GM23248 (cell line): ENCODE results near the gene PIAS1. TPM values are rescaled to one million over a fixed set of nuclear protein-coding genes. Genes with fewer than 3 reads are reported as not detected.

Experiments
- DNase-seq: peaks from one replicate; pipeline ENCODE4 v3.0.0-alpha.2; 2015
- H2AFZ ChIP-seq: fragments of 200-600 bp; sonication (generic); 2 replicates; pipeline ENCODE4 v1.6.1; 2016; ENCODE audit warnings: antibody characterized with exemption
- H3F3A ChIP-seq: fragments of 200-600 bp; sonication (generic); 2 replicates; pipeline ENCODE4 v1.6.1; 2016; ENCODE audit warnings: mild to moderate bottlenecking, antibody characterized with exemption, mixed run types; ENCODE audit not compliant: insufficient read depth
- H3K27ac ChIP-seq: fragments of 200-600 bp; sonication (generic); 2 replicates; pipeline ENCODE4 v1.5.1; 2016; ENCODE audit warnings: mild to moderate bottlenecking
- H3K27me3 ChIP-seq: fragments of 200-600 bp; sonication (generic); replicated peaks from 2 replicates; pipeline ENCODE4 v1.6.1; 2016; ENCODE audit warnings: mild to moderate bottlenecking; ENCODE audit not compliant: insufficient read depth
- H3K36me3 ChIP-seq: fragments of 200-600 bp; sonication (generic); 2 replicates; pipeline ENCODE4 v1.6.1; 2016; ENCODE audit warnings: low read depth, mild to moderate bottlenecking
- H3K4me1 ChIP-seq: fragments of 200-600 bp; sonication (generic); 2 replicates; pipeline ENCODE4 v1.6.1; 2016; ENCODE audit warnings: mild to moderate bottlenecking; ENCODE audit not compliant: insufficient read depth
- H3K4me2 ChIP-seq: fragments of 200-600 bp; sonication (generic); one replicate; pipeline ENCODE4 v1.6.1; 2016; ENCODE audit warnings: mild to moderate bottlenecking; ENCODE audit not compliant: unreplicated experiment
- H3K4me3 ChIP-seq: fragments of 200-600 bp; sonication (generic); 2 replicates; pipeline ENCODE4 v1.5.1; 2016; ENCODE audit warnings: mild to moderate bottlenecking
- H3K79me2 ChIP-seq: fragments of 200-600 bp; sonication (generic); 2 replicates; pipeline ENCODE4 v1.6.1; 2016; ENCODE audit warnings: mild to moderate bottlenecking; ENCODE audit not compliant: insufficient read depth
- H3K9ac ChIP-seq: fragments of 200-600 bp; sonication (generic); 2 replicates; pipeline ENCODE4 v1.6.1; 2016; ENCODE audit warnings: mild to moderate bottlenecking
- H3K9me2 ChIP-seq: fragments of 200-600 bp; sonication (generic); 2 replicates; pipeline ENCODE4 v1.6.1; 2016; ENCODE audit warnings: mixed run types, mild to moderate bottlenecking, moderate library complexity; ENCODE audit not compliant: insufficient read depth
- H3K9me3 ChIP-seq: fragments of 200-600 bp; sonication (generic); one replicate; pipeline ENCODE4 v1.6.1; 2017; ENCODE audit warnings: low read depth
- H4K20me1 ChIP-seq: fragments of 200-600 bp; sonication (generic); 2 replicates; pipeline ENCODE4 v1.6.0; 2016; ENCODE audit not compliant: insufficient read depth
- EZH2 ChIP-seq: fragments of 200-600 bp; sonication (generic); IDR thresholded peaks from 2 replicates; pipeline ENCODE4 v1.6.1; 2018; ENCODE audit warnings: antibody characterized with exemption, mild to moderate bottlenecking; ENCODE audit not compliant: insufficient read depth, poor library complexity, severe bottlenecking
- EZH2phosphoT487 ChIP-seq: fragments of 200-600 bp; sonication (generic); IDR thresholded peaks from 2 replicates; pipeline ENCODE4 v1.6.1; 2018; ENCODE audit warnings: antibody characterized with exemption, moderate library complexity, mild to moderate bottlenecking, low read depth; ENCODE audit not compliant: insufficient read depth
- WGBS, 2 experiments: methylation state at CpG; one replicate each; pipeline ENCODE4 v1.1.6; 2015 to 2017; ENCODE audit warnings: low lambda C conversion rate in 2 of 2, low coverage in 1 of 2; ENCODE audit errors: missing lambda C conversion rate in 2 of 2; 5-methylcytosine and 5-hydroxymethylcytosine counted together
- in situ Hi-C: fragments of 300-500 bp; cut with MboI; formaldehyde crosslinking; loops from 2 replicates; pipeline ENCODE4 v1.15.0; 2020
- polyA plus RNA-seq: library from polyadenylated mRNA; unstranded; fragments of >200 nt; fragmentation: Nextera tagmentation; extraction: Ambion mirVana; gene quantifications from 2 replicates; pipeline ENCODE4 v1.2.1, GENCODE V29; 2016
- total RNA-seq: library from RNA; depleted of rRNA; stranded (reverse); fragments of >200 nt; shearing (Covaris generic); gene quantifications from 2 replicates; pipeline ENCODE4 v1.2.3, GENCODE V29; 2014

Gene PIAS1
- total and polyA plus RNA-seq, 2 experiments from 2014 or later, result 14.8 to 34.4 TPM

- TF ChIP-seq EZH2phosphoT487 (no peak), EZH2 (no peak)
- H3K9ac ChIP-seq, result no peak overlapping the region
- no peaks in the 10 kb centered on the region for H3K9me2 ChIP-seq
- H3K9me3 ChIP-seq, result no peaks in the 10 kb centered on the region
- in situ Hi-C loops, result no loop called here
- H4K20me1 ChIP-seq, result no peaks in the 10 kb centered on the region
- H3K79me2 ChIP-seq, result no peaks in the 10 kb centered on the region
- no peak for DNase-seq
- 95 to 98% methylated on average over 5 of the region's 5 CpGs for WGBS, 2 experiments
- H3K27me3 ChIP-seq, result no peaks in the 10 kb centered on the region
- H3F3A ChIP-seq, result peaks cover 34% of the 10 kb centered on the region
- no peak overlapping the region for H3K27ac ChIP-seq
- no peak overlapping the region for H2AFZ ChIP-seq
- H3K4me2 ChIP-seq, result no peak overlapping the region
- H3K4me3 ChIP-seq, result no peak overlapping the region
- peaks cover 18% of the 10 kb centered on the region for H3K4me1 ChIP-seq
- peaks cover 47% of the 10 kb centered on the region for H3K36me3 ChIP-seq
These were observed 130.7 kb downstream of the PIAS1 start for GRCh38 chr15:68184616-68185480.

DNA sequence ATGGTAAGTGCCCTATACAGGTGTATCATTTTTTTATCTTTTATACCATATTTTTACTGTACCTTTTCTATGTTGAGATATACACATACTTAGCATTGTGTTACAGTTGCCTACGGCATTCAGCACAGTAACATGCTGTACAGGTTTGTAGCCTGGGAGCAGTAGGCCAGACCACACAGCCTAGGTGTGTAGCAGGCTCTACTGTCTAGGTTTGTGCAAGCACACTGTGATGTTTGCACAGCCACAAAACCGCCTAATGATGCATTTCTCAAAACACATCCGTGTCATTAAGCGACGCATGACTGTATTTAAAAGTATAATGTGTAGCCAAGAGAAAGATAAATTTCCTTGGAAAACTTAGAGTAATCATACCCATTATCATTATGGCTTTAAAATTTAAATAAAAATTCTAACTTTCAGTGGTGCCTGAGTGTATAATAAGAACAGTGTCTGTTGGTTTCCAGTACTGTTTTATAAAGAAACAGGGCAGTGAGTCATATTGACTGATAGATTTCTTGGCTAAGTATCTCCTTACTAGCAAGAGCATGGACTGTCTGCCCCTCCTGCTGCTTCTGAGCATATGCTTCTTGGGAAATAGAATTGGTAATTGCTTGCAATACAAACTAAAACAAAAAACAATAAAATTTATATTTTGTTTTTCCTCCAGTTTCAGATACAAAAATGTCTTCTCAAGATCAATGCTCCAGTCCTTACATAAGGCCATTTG lies 132.7 kb downstream of the PIAS1 start:
- Histone ChIP-seq H2AFZ (no peak overlapping the region), H3K27me3 (no peaks in the 10 kb centered on the region), H3K4me3 (no peak overlapping the region), H4K20me1 (no peaks in the 10 kb centered on the region), H3K36me3 (peaks cover 45% of the 10 kb centered on the region), H3K9ac (peak overlapping the region; percentile 28; the same call in 1 of the 2 replicates), H3K9me3 (no peaks in the 10 kb centered on the region), H3K27ac (peak overlapping the region; percentile 51), H3K4me2 (peak overlapping the region; percentile 27), H3K9me2 (no peaks in the 10 kb centered on the region), H3K79me2 (no peaks in the 10 kb centered on the region), H3F3A (peaks cover 34% of the 10 kb centered on the region), H3K4me1 (peaks cover 18% of the 10 kb centered on the region)
- no peak for TF ChIP-seq EZH2phosphoT487
- peak; percentile 84 for DNase-seq
- WGBS, 2 experiments, result 98% methylated on average over 5 of the region's 5 CpGs
- in situ Hi-C loops, result no loop called here

DNA sequence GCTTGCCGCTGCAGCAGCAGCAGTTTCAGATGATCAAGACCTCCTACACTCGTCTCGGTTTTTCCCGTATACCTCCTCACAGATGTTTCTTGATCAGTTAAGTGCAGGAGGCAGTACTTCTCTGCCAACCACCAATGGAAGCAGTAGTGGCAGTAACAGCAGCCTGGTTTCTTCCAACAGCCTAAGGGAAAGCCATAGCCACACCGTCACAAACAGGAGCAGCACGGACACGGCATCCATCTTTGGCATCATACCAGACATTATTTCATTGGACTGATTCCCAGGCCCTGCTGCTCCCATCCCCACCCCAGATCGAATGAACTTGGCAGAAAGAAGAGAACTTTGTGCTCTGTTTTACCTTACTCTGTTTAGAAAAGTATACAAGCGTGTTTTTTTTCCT lies 133.4 kb downstream of the PIAS1 start:
- TF ChIP-seq EZH2 (no peak), EZH2phosphoT487 (no peak)
- Histone ChIP-seq H2AFZ (no peak overlapping the region), H3K9me3 (no peaks in the 10 kb centered on the region), H3K4me1 (peaks cover 18% of the 10 kb centered on the region), H3K4me3 (no peak overlapping the region), H3K9me2 (no peaks in the 10 kb centered on the region), H3K27me3 (no peaks in the 10 kb centered on the region), H3K9ac (peak overlapping the region; percentile 28), H3K4me2 (peak overlapping the region; percentile 27), H4K20me1 (no peaks in the 10 kb centered on the region), H3K79me2 (no peaks in the 10 kb centered on the region), H3F3A (peaks cover 34% of the 10 kb centered on the region), H3K27ac (peak overlapping the region; percentile 51), H3K36me3 (peaks cover 45% of the 10 kb centered on the region)
- 39 to 43% methylated on average over 9 of the region's 9 CpGs for WGBS, 2 experiments
- peak; percentile 50 for DNase-seq
- in situ Hi-C loops, result no loop called here

- DNase-seq, result no peak
- H3K79me2 ChIP-seq, result no peaks in the 10 kb centered on the region
- no peak for TF ChIP-seq EZH2phosphoT487
- TF ChIP-seq EZH2, result no peak
- H3K4me1 ChIP-seq, result peaks cover 18% of the 10 kb centered on the region
- no peak overlapping the region for H2AFZ ChIP-seq
- H3K27me3 ChIP-seq, result no peaks in the 10 kb centered on the region
- H3K9me3 ChIP-seq, result no peaks in the 10 kb centered on the region
- H3K4me3 ChIP-seq, result no peak overlapping the region
- WGBS, 2 experiments, result 96 to 97% methylated on average over 2 of the region's 2 CpGs
- in situ Hi-C loops, result no loop called here
- no peak overlapping the region for H3K27ac ChIP-seq
- H3K4me2 ChIP-seq, result no peak overlapping the region
- peaks cover 29% of the 10 kb centered on the region for H3F3A ChIP-seq
- H3K36me3 ChIP-seq, result peaks cover 40% of the 10 kb centered on the region
- no peak overlapping the region for H3K9ac ChIP-seq
- H4K20me1 ChIP-seq, result no peaks in the 10 kb centered on the region
- no peaks in the 10 kb centered on the region for H3K9me2 ChIP-seq
These were observed 134.5 kb downstream of the PIAS1 start for GRCh38 chr15:68188647-68189046.
